Mesenteric fat pad (tissue), 1 donor: ENCODE measurements around the gene SMIM22. TPM values are rescaled to one million over a fixed set of nuclear protein-coding genes. Genes with fewer than 3 reads are reported as not detected.

ENCODE experiments used
- DNase-seq: peaks from one replicate; pipeline ENCODE4 v3.0.0-alpha.2; 2020; ENCODE audit warnings: low spot score
- long read RNA-seq: library from polyadenylated mRNA; unstranded; transcript quantifications from one replicate; pipeline ENCODE4 v2.0.0, GENCODE V29; 2020
- total RNA-seq: library from RNA; stranded (reverse); fragmentation: NEBNext Ultra II Directional; extraction: Animal tissue kit (Norgen Biotek cat#: 25700); gene quantifications from one replicate; pipeline ENCODE4 v1.2.1, GENCODE V29; 2021
- donor health status: DM: yes; HTN: yes; CAD: no.

SMIM22 gene
- total RNA-seq, result not detected
- long read RNA-seq, result 0 reads

DNA sequence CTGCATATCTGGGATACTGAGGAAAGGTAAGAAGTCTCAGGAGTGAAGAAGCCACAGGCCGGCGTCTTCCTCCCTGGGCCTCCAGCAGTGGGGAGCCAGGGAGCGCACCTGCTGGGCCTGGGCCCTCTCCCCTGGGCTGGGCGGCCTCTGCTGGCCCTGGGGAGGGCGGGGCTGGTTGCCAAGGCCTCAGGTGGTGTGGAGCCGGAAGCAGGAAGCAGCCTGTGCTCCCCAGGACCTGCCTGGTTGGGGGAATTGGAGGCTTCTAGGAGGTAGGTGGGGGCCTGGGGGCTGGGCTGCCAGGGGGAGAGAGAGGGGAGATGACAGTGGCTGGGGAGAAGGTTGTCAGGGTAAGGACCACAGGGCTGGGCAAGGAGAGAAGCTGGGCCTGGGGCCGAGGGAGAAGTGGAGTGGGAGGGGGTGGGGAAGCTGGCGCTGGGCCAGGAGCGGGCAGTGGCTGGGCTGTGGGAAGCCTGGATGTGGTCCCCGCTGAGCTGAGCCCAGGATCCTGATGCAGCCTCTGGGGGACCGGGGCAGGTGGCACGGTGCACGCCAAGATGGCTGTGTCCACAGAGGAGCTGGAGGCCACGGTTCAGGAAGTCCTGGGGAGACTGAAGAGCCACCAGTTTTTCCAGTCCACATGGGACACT, at the start of gene SMIM22:
Gene SMIM22 (plus strand): TSS at position 189 of the 647 bp plus-strand sequence. CDS start 366 bp downstream, at position 555.
- DNase-seq, result no peak

GRCh38 chr16:4746215-4746614, 49.0 kb upstream of the SMIM22 start:
- DNase-seq, result no peak

DNA sequence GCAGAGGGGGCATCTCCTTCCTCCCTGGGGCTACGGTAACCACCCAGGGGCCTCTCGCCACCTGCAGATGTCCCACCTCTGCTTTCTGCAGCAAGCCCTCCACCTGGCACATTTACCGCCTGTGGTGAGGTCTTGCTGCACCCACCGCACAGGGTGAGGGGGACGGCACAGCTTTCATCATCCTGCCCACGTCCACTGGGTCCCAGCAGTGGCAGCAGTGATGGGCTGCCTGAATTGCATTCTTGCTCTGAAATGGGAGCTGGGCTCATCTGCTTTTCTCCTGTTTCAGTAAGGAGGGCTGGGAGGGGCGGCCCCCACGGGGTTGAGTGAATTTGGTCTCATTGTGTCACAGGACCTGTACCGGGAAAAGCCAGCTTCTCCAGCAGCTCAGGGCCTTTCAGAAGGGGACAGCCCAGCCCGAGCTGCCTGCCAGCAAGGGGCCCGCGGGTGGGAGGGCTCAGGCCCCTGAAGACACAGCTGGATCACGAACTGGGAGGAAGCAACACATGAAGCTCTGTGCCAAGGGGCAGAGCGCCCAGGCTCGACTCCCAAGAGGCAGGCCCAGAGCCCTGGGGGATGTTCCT, 48.1 kb upstream of the SMIM22 start:
- no peak for DNase-seq

- DNase-seq, result no peak
These were observed 47.1 kb upstream of the SMIM22 start for GRCh38 chr16:4747906-4748681.

- no peak for DNase-seq
These were observed 46.3 kb upstream of the SMIM22 start for GRCh38 chr16:4748682-4749411.

DNA sequence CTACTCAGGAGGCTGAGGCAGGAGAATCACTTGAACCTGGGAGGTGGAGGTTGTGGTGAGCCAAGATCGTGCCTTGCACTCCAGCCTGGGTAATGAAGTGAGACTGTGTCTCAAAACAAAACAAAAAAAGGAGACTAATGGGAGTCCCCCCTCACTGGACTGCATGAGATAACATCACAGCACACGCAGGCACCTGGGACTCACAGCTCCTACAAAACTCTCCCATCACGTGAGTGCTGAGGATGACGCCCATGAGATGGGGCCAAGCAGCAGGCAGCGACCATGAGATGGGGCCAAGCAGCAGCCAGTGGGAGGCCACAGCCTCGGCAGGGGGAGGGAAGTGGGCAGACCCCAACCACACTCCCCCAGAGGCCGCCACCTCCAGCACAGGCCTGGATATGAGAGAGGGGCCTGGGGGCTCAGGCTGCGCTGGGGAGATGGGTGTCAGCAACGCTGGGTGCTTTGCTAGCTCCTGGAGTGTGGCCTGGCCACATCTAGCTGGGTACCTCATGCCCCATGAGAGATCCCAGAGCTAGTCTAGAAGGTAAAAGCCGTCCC, 45.4 kb upstream of the SMIM22 start:
- no peak for DNase-seq

DNA sequence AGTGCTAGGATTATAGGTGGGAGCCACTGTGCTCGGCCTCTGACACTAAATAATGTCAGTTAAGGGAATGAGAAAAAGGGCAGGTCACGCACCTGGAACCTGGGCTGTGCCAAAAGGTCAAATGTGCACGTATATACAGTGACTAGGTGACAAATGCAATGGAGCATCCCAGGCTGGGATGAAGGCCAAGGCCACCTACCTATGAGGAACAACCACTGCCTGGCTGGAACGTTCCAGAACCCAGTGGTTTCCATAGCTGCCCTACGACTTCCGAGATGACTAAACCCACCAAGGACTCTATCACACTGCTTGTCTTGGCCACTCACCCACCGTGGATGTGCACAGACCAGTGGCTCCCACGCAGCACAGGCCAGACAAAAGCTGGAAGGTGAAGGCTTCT, 44.3 kb upstream of the SMIM22 start:
- no peak for DNase-seq

GRCh38 chr16:4752351-4753100, 42.6 kb upstream of the SMIM22 start:
- no peak for DNase-seq

DNA sequence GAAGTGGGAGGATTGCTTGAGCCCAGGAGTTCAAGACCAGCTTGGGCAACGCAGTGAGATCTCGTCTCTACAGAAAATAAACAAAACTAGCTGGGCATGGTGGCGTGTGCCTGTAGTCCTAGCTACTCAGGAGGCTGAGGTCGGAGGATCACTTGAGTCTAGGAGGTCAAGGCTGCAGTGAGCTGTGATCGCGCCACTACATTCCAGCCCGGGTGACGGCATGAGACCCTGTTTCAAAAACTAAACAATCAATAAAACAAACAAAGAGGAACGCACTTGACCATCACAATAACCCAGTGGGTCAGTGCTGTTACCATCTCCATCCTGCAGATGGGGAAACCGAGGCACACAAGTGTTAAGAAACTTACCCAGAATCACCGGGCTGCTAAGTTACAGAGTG, 41.9 kb upstream of the SMIM22 start:
- no peak for DNase-seq

DNA sequence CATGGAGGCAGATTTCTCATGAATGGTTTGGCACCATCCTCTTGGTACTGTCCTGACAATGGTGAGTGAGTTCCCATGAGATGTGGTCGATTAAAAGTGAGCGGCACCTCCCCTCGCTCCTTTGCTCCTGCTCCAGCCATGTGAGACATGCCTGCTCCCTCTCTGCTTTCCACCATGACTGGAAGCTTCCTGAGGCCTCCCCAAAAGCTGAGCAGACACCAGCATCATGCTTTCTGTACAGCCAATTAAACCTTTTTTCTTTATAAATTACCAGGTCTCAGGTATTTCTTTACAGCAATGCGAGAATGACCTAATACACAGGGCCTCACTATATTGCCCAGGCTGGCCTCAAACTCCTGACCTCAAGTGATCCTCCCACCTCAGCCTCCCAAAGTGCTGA, 40.3 kb upstream of the SMIM22 start:
- no peak for DNase-seq

GRCh38 chr16:4755687-4756086, 39.5 kb upstream of the SMIM22 start:
- DNase-seq, result no peak

- no peak for DNase-seq
These were observed 34.8 kb upstream of the SMIM22 start for GRCh38 chr16:4760221-4760910.

DNA sequence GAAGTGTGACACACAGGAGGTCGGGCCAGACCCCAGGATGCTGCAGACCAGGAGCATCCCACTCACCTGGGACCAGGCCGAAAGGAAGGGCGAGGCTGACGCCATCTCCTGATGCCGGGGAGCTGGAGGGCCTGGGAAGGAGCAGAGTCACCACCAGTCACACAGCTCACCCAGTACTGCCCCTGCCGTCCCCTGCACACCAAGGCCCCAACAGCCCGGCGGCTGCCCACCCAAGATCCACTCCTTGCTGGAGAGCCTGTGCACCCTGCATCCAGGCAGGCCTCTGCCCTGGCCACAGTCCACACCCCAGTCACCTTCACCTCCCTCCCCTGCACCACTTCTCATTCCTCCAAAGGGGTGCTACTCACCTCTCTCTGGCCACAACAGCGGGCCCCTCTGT, 33.0 kb upstream of the SMIM22 start:
- no peak for DNase-seq

DNA sequence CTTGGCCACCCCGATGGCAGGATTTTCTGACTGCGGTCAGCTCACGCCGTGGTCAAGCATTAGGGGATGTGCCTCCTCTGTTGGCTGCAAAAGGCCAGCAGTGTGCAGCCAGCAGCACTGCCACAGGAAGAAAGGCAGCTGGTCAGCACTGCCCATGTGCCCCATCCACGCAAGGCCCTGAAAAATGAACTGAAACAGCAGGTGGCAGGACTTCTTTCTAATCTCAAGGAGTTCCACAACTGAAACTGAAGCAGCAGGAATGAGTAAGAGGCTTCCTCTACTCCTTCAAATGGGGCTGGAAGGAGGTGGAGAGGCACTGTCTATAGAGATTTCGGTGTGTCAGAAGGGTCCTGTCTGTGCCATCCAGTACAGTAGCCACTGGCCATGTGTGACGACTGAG, 31.4 kb upstream of the SMIM22 start:
- DNase-seq, result no peak

GRCh38 chr16:4765511-4766474, 29.4 kb upstream of the SMIM22 start:
- DNase-seq, result no peak

DNA sequence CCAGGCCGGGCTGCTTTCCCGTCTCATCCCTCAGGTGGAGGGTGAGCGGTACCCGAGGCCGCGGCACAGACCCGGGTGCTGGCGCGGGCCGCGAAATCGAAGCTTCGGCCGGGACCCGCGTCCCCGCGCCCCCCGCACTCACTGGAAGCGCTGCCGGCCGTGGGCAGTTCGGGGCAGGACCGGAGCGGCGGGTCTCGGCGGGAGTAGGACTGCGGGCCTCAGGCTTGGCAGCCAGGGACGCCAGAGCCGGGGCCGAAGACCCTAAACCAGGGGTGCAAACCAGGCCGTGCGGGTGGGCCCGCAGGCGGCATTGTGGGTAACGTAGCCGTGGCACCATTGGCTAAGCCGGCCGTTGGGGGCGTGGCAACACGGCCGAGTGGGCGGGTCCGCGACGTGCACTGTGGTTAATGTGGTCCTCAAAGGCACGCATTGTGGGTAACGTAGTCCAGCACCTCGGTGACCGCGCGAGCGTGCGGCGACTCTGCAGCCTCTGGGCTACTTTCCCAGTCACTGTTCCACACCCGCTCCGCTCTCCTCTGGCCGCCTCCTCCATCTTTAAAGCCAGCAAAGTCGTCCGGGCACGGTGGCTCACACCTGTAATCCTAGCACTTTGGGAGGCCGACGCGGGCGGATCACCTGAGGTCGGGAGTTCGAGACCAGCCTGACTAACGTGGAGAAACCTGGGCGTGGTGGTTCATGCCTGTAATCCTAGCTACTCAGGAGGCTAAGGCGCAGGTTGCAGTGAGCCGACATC, 28.1 kb upstream of the SMIM22 start, which contains the start of gene ZNF500:
Gene ZNF500 (minus strand): TSS at position 288 of the 754 bp plus-strand sequence. CDS start 1,184 bp downstream, outside the sequence.
- peak; percentile 99 for DNase-seq

DNA sequence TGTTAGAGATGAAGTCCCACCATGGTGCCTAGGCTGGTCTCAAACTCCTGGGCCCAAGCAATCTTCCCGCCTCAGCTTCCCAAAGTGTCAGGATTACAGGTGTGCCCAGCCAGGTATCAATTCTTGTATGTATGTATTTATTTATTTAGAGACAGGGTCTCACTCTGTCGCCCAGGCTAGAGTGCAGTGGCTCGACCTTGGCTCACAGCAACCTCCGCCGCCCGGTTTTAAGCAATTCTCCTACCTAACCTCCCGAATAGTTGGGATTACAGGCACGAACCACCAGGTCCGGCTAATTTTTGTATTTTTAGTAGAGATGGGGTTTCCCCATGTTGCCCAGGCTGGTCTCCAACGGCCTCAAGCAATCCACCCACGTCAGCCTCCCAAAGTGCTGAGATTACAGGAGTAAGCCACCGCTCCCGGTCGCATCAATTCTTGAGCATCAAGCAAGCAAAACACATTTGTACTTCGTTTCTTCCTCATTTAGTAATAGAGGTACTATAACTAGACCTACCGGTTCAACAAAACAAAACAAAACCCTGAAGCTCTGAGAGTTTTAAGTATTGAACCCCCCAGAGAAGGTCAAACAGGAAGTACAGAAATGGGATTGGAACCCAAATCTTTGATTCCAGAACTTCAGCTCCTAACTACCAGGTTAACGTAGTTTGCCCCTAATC, 27.2 kb upstream of the SMIM22 start:
- no peak for DNase-seq
